Glutamatergic neuron (in vitro differentiated cells): ENCODE data around the gene SVBP. TPM values are rescaled to one million over a fixed set of nuclear protein-coding genes. Genes with fewer than 3 reads are reported as not detected.
"Not testable (repeated sequence)": the region's sequence is repeated elsewhere in the genome, so short reads cannot be mapped to it uniquely, and the experiment has no call there.

ENCODE experiments used
- DNase-seq: peaks from one replicate; pipeline ENCODE4 v3.0.0; 2022
- H3K27ac Mint-ChIP-seq: one replicate; pipeline ENCODE4 v1.8.0; 2020; ENCODE audit warnings: mild to moderate bottlenecking, mixed read lengths, inconsistent platforms; ENCODE audit not compliant: unreplicated experiment
- H3K27me3 Mint-ChIP-seq: one replicate; pipeline ENCODE4 v1.8.0; 2020; ENCODE audit warnings: mild to moderate bottlenecking, moderate library complexity, mixed read lengths, inconsistent platforms; ENCODE audit not compliant: unreplicated experiment
- H3K36me3 Mint-ChIP-seq: one replicate; pipeline ENCODE4 v1.8.0; 2020; ENCODE audit warnings: mild to moderate bottlenecking, mixed read lengths, inconsistent platforms; ENCODE audit not compliant: unreplicated experiment
- H3K4me1 Mint-ChIP-seq: one replicate; pipeline ENCODE4 v1.8.0; 2020; ENCODE audit warnings: mild to moderate bottlenecking, low read depth, mixed read lengths, inconsistent platforms; ENCODE audit not compliant: unreplicated experiment
- H3K4me3 Mint-ChIP-seq: one replicate; pipeline ENCODE4 v1.8.0; 2020; ENCODE audit warnings: mild to moderate bottlenecking, mixed read lengths, inconsistent platforms; ENCODE audit not compliant: unreplicated experiment
- H3K9me3 Mint-ChIP-seq: one replicate; pipeline ENCODE4 v1.8.0; 2020; ENCODE audit warnings: mild to moderate bottlenecking, moderate library complexity, mixed read lengths, inconsistent platforms; ENCODE audit not compliant: unreplicated experiment
- long read RNA-seq: library from polyadenylated mRNA; unstranded; transcript quantifications from one replicate; pipeline ENCODE4 v2.0.0, GENCODE V29; 2020; ENCODE audit not compliant: unreplicated experiment
- total RNA-seq: library from RNA; stranded (reverse); fragmentation: NEBNext Ultra II Directional; extraction: Animal tissue kit (Norgen Biotek cat#: 25700); gene quantifications from one replicate; pipeline ENCODE4 v1.2.1, GENCODE V29; 2021; ENCODE audit not compliant: unreplicated experiment
- TF ChIP-seq, protein P1 (sequence below): fragments of 200-600 bp; sonication (generic); IDR thresholded peaks from one replicate; pipeline ENCODE4 v1.5.0; 2021; ENCODE audit not compliant: partially characterized antibody, unreplicated experiment

SVBP gene, protein sequence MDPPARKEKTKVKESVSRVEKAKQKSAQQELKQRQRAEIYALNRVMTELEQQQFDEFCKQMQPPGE
- 100 TPM for total RNA-seq
- long read RNA-seq, transcript SVBP-201 (3 exons, 658 nt), result major isoform, 76 of 95 reads
- long read RNA-seq, partial matches to known transcripts, result 11 of 95 reads
- long read RNA-seq, other reads (novel, unspliced or antisense), result 6 of 95 reads

DNA sequence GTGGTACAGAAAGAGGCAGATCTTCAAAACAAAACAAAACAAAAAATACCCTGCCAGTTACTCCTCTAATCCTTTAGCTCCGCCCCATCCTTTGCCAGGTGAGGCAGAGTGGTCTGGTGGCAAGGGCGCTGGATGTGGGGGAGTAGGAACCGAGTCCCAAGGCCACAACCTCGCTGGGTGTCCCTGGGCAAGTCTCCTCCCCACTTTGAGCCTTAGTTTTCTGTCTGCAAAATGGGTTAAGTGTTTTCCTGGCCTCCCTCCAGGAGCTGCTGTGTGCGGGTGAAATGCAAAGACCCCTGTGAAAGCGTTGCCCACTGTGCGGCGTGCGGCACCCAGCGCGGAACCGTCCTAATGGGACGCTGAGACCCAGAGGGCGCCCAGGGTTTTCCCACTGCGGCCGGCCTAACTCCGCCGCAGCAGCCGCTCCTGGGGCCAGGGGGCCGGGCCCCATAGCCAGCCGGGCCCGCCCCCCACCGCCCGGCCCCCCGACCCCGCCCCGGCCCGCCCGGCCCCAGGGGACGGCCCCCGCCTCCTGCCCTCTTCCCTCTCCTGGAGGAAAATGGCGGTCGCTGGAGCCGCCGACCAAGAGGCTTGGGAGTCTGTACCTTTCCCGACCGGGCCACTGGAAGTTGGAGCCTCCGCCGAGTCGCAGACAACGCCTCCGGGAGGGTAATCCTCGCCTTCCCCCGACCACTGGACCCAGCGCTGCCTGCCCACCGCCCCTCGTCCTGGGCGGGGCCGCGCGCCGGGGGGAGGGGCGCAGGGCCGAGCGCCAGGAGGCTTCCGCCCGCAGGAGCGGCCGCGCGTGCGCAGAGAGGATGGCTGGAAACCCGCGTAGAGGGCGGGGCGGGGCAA lies at the start of gene SVBP, which contains the start of gene ERMAP:
SVBP (minus strand) TSS at position 813 of the 855 bp plus-strand sequence. CDS start 853 bp downstream, outside the sequence.
ERMAP (plus strand) TSS at position 538 of the 855 bp plus-strand sequence. CDS start 13,327 bp downstream, outside the sequence.
- H3K9me3 Mint-ChIP-seq, result peaks cover 7% of the 10 kb centered on the region
- H3K4me1 Mint-ChIP-seq, result peaks cover 2% of the 10 kb centered on the region
- DNase-seq, result peak; percentile 97
- TF ChIP-seq, protein P1, sequence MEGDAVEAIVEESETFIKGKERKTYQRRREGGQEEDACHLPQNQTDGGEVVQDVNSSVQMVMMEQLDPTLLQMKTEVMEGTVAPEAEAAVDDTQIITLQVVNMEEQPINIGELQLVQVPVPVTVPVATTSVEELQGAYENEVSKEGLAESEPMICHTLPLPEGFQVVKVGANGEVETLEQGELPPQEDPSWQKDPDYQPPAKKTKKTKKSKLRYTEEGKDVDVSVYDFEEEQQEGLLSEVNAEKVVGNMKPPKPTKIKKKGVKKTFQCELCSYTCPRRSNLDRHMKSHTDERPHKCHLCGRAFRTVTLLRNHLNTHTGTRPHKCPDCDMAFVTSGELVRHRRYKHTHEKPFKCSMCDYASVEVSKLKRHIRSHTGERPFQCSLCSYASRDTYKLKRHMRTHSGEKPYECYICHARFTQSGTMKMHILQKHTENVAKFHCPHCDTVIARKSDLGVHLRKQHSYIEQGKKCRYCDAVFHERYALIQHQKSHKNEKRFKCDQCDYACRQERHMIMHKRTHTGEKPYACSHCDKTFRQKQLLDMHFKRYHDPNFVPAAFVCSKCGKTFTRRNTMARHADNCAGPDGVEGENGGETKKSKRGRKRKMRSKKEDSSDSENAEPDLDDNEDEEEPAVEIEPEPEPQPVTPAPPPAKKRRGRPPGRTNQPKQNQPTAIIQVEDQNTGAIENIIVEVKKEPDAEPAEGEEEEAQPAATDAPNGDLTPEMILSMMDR, result no peak
- H3K4me3 Mint-ChIP-seq, result peak within 1 kb of the TSS; percentile 96
- H3K27me3 Mint-ChIP-seq, result peaks cover 5% of the 10 kb centered on the region
- H3K36me3 Mint-ChIP-seq, result no peaks in the 10 kb centered on the region
- peak within 1 kb of the TSS; percentile 98 for H3K27ac Mint-ChIP-seq

DNA sequence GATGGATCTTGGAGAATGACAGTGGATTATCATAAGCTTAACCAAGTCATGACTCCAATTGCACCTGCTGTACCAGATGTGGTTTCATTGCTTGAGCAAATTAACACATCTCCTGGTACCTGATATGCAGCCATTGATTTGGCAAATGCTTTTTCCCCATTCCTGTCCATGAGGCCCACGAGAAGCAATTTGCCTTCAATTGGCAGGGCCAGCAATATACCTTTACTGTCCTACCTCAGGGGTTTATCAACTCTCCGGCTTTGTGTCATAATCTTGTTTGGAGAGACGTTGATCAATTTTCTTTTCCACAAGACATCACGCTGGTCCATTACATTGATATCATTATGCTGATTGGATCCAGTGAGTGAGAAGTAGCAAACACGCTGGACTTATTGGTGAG lies 49.4 kb upstream of the SVBP start:
- Mint-ChIP-seq H3K4me3 (no peak overlapping the region), H3K27me3 (no peaks in the 10 kb centered on the region), H3K27ac (no peak overlapping the region), H3K36me3 (peaks cover 5% of the 10 kb centered on the region), H3K4me1 (no peaks in the 10 kb centered on the region), H3K9me3 (peaks cover 3% of the 10 kb centered on the region)
- DNase-seq, result no peak
- TF ChIP-seq, protein P1, result no peak

GRCh38 chr1:42861014-42861399 lies 43.8 kb upstream of the SVBP start:
- Mint-ChIP-seq H3K27ac (no peak overlapping the region), H3K4me1 (no peaks in the 10 kb centered on the region), H3K4me3 (no peak overlapping the region), H3K9me3 (peaks cover 17% of the 10 kb centered on the region), H3K36me3 (peaks cover 44% of the 10 kb centered on the region), H3K27me3 (peaks cover 5% of the 10 kb centered on the region)
- DNase-seq, result no peak
- TF ChIP-seq, protein P1, result no peak

GRCh38 chr1:42860339-42861013 lies 43.3 kb upstream of the SVBP start:
- Mint-ChIP-seq H3K27ac (no peak overlapping the region), H3K36me3 (peaks cover 44% of the 10 kb centered on the region), H3K9me3 (peaks cover 17% of the 10 kb centered on the region), H3K4me1 (no peaks in the 10 kb centered on the region), H3K4me3 (no peak overlapping the region), H3K27me3 (peaks cover 5% of the 10 kb centered on the region)
- no peak for DNase-seq
- TF ChIP-seq, protein P1, result peak; percentile 31

GRCh38 chr1:42859366-42859765 lies 42.2 kb upstream of the SVBP start:
- H3K4me3 Mint-ChIP-seq, H3K27me3 Mint-ChIP-seq, H3K27ac Mint-ChIP-seq, H3K4me1 Mint-ChIP-seq, DNase-seq: not testable (repeated sequence)
- peaks cover 17% of the 10 kb centered on the region for H3K9me3 Mint-ChIP-seq
- H3K36me3 Mint-ChIP-seq, result peaks cover 44% of the 10 kb centered on the region

DNA sequence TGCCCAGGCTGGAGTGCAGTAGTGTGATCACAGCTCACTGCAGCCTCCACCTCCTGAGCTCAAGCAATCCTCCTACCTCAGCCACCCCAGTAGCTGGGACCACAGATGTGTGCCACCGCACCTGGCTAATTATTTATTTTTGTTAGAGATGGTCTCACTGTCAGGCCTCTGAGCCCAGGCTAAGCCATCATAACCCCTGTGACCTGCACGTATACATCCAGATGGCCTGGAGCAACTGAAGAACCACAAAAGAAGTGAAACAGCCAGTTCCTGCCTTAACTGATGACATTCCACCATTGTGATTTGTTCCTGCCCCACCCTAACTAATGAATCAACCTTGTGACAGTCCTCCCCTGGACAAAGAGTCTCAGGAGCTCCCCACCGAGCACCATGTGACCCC lies 39.4 kb upstream of the SVBP start:
- Mint-ChIP-seq H3K9me3 (peaks cover 17% of the 10 kb centered on the region), H3K36me3 (peaks cover 47% of the 10 kb centered on the region)
- not testable (repeated sequence) for H3K4me3 Mint-ChIP-seq, H3K27ac Mint-ChIP-seq, H3K27me3 Mint-ChIP-seq, DNase-seq, H3K4me1 Mint-ChIP-seq
